Measurements from ENCODE around the gene ANKRD49.

The ANKRD49 gene

DNA sequence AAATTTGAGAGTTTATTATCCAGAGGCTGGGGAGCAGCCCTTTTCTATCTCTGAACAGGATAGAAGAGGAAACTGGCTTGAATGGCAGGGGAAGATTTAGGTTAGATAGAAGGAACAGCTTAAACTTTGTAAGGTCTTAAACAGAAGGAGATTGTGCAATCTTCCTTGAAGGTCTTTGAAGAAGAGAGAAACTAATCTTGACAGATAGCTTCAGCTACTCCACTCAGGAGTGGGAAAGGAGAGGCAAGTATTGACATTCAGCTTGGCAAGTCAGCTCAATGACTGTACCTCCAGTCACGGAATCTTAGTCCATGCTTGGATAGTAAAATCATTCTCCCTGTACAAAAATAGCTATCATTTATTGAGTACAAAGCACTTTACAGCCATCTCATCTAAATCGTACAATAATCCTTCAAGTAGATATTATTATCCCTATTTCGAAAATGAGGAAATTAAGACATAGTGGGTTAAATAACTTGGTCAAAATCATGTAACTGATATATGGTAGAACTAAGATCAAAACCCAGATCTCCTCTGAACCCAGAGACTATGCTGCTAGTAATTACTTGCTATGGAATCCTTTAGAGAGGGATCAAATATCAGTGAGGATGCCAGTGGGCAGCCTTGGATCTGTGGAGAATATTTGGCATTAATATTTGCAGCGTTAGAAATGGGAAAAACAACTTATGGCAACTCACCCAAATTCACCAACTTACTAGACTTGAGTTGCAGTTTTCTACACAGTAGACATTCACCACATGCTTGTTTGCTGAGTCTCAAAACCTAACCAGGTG lies 33.1 kb downstream of the ANKRD49 start:
- H3K4me3 ChIP-seq (replicated peaks; ENCODE audit: low read depth, low read length), result no peak overlapping the region
- TF ChIP-seq, protein P1, sequence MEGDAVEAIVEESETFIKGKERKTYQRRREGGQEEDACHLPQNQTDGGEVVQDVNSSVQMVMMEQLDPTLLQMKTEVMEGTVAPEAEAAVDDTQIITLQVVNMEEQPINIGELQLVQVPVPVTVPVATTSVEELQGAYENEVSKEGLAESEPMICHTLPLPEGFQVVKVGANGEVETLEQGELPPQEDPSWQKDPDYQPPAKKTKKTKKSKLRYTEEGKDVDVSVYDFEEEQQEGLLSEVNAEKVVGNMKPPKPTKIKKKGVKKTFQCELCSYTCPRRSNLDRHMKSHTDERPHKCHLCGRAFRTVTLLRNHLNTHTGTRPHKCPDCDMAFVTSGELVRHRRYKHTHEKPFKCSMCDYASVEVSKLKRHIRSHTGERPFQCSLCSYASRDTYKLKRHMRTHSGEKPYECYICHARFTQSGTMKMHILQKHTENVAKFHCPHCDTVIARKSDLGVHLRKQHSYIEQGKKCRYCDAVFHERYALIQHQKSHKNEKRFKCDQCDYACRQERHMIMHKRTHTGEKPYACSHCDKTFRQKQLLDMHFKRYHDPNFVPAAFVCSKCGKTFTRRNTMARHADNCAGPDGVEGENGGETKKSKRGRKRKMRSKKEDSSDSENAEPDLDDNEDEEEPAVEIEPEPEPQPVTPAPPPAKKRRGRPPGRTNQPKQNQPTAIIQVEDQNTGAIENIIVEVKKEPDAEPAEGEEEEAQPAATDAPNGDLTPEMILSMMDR (IDR thresholded peaks at IDR 0.05; ENCODE audit: low read depth, low read length, missing control alignments), result no peak
- DNase-seq (ENCODE audit: extremely low read depth, low read depth), result no peak

DNA sequence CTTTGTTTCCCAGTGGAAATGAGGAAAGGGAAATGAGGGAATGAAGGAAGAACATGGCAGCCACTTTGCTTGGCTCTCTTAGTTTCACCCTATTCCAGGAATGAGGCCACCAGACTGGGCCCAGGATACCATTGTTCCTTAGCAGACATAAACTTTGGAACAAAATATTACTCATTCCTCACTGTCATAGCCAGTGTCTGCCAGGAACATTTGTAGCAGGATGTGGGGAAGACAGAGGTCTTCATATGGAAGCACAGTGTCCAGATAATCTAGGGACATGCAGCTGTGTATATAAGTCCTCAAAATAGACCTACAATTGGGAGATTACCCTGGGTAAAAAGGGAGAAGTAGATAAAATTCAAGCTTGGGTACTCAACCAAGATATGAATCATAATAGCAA lies 34.8 kb downstream of the ANKRD49 start:
- TF ChIP-seq, protein P1 (IDR thresholded peaks at IDR 0.05; ENCODE audit: low read depth, low read length, missing control alignments), result no peak
- no peak overlapping the region for H3K4me3 ChIP-seq (replicated peaks; ENCODE audit: low read depth, low read length)
- DNase-seq (ENCODE audit: extremely low read depth, low read depth), result no peak

DNA sequence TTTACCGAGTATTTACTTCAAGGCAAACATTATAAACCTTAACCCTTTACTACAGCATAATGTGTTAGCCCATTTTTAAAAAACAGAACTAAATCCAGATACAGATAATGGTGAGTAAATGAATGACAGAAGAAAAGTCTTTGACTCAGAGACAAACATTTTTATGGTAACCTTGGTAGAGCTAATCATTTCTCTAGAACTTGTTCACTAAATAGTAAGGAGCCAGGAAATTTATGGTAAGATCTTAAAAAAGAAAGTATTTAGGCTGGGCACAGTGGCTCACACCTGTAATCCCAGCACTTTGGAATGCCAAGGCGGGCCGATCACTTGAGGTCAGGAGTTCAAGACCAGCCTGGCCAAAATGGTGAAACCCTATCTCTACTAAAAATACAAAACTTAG lies 38.4 kb downstream of the ANKRD49 start:
- TF ChIP-seq, protein P1 (IDR thresholded peaks at IDR 0.05; ENCODE audit: low read depth, low read length, missing control alignments), result no peak
- H3K4me3 ChIP-seq (replicated peaks; ENCODE audit: low read depth, low read length), result no peak overlapping the region
- DNase-seq (ENCODE audit: extremely low read depth, low read depth), result no peak

DNA sequence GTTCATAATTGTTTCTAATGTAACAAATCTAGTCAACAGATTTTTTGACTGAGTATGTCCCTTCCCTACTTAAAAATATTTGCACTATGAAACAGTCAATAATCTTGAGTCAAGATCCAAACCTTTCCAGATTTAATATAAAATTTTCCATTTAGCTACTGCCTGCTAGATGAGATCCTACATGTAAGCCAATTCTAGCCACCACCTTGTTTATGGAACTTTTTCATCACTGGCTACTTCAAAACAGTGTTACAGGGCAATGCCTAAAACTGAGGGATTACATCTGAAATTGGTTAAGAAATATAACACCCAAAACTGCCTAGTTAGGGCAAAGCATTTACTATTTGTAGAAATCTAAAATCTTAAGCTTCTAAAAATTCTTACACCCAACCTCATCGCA lies 39.4 kb downstream of the ANKRD49 start:
- TF ChIP-seq, protein P1 (IDR thresholded peaks at IDR 0.05; ENCODE audit: low read depth, low read length, missing control alignments), result no peak
- no peak overlapping the region for H3K4me3 ChIP-seq (replicated peaks; ENCODE audit: low read depth, low read length)
- DNase-seq (ENCODE audit: extremely low read depth, low read depth), result no peak

DNA sequence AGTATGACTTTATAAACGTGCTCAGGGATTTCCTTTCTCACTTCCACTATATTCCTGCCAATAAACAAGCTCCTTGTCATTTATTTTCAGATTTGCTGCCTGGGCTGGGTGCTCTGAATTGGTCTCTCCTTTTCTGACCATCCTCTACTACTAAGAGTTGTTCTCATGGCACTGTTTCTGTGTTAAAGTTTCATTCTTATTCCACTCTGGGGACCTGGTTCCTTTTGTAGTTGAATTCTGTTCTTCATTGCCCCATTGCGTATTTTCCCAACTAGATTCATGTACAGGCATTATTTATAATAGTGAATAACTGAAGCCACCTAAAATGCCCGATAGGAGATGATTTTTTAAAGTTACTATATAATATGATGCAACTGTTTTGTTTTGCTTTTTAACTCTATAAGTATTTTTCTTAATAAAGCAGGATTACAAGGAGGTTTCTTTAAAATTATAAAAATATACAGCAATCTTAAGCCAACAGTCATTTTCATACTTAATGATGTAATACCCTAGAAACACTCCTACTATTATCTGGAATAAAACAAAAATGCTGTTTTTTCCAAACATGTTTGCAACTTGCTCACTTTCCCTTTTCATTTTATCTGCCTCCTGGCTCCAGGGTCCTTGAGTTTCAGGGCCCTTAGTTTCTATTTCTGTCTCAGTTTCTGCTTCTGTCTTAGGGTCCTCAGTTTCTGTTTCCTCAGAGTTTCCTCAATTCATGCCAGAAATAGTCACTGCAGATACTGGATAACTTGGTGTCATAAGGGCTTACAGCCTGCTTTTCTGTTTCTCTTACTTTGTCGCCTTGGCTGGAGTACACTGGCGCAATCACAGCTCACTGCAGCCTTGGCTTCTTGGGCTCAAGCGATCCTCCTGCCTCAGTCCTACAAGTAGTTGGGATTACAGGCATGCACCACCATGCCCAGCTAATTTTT lies 40.2 kb downstream of the ANKRD49 start:
- no peak for DNase-seq (ENCODE audit: extremely low read depth, low read depth)

DNA sequence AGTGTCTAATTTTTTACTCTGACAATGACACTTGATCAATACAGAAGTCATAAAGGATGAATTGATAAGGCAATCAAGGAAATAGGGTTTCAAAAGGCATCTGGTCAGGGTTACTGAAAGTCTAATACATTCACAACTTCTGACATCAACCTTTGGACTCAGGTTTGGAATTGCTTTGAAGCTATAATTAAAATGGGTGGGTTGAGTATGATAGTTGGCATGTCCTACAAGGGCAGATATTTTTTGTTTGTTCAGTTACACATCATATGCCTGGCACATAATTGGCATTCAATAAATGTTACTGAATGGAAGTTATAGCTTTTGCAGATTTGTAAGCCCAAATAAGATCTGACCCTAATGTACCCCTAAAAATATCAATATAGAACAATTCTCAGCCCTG lies 42.6 kb downstream of the ANKRD49 start:
- DNase-seq (ENCODE audit: extremely low read depth, low read depth), result no peak
- H3K4me3 ChIP-seq (replicated peaks; ENCODE audit: low read depth, low read length), result no peak overlapping the region
- TF ChIP-seq, protein P1 (IDR thresholded peaks at IDR 0.05; ENCODE audit: low read depth, low read length, missing control alignments), result no peak

More for the DNA sequence above, 40.2 kb downstream of the ANKRD49 start:
- H3K4me3 ChIP-seq (replicated peaks; ENCODE audit: low read depth, low read length), result no peak overlapping the region
- TF ChIP-seq, protein P1 (IDR thresholded peaks at IDR 0.05; ENCODE audit: low read depth, low read length, missing control alignments), result no peak
